ENCODE measurements around the gene KRTAP17-1.
"Not testable (repeated sequence)": the region's sequence is repeated elsewhere in the genome, so short reads cannot be mapped to it uniquely, and the experiment has no call there.

Gene KRTAP17-1

DNA sequence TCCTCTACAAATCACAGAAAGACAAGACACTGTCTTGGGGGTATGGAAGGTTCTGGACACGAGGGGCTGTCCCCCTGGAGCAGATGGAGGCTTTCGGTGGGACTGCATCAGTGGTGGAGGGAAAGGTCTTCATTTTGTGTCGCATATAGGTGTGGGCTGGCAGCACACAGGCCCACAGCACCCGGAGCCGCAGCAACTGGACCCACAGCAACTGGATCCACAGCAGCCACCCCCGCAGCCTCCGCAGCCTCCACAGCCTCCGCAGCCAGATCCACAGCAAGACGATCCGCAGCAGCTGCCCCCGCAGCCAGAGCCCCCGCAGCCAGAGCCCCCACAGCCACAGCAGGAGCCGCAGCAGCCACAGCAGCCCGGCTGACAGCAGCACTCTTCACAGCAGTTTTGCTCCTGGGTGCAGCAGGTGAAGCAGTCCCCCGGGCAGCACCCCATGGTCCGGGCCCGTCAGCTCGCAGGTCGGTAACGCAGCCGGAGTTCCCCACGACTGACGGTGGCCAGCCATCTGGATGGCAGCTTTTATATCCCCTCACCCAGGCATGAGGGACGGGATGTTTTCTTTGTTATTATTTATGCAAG, at the start of gene KRTAP17-1:
Gene KRTAP17-1, minus strand, starts transcription at position 507 of the 591 bp plus-strand sequence. Its CDS starts 60 bp downstream, at position 447.
- DNase-seq = no peak

- no peak for DNase-seq
Measured at GRCh38 chr17:41363881-41364280, 48.4 kb upstream of the KRTAP17-1 start.

GRCh38 chr17:41360296-41360995, 44.9 kb upstream of the KRTAP17-1 start:
- no peak for DNase-seq

DNA sequence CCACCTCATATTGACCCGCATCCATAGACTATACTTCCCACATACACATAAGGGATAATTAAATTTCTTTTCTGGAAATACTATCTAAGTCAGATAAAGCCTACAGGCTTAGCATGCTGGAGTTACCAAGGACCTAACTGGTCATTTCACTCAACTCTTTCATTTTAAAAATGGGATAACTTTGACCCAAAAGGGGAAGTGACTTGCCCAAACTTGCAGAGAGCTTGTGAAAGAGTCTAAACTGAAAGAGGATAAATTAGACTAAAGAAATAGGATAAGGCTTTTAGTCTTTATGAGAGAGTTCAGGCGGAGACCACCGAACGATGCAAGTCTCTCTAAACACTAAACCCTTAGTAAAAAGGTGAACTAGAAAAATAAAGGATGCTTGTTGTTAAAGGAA, 39.0 kb upstream of the KRTAP17-1 start:
- DNase-seq = no peak

DNA sequence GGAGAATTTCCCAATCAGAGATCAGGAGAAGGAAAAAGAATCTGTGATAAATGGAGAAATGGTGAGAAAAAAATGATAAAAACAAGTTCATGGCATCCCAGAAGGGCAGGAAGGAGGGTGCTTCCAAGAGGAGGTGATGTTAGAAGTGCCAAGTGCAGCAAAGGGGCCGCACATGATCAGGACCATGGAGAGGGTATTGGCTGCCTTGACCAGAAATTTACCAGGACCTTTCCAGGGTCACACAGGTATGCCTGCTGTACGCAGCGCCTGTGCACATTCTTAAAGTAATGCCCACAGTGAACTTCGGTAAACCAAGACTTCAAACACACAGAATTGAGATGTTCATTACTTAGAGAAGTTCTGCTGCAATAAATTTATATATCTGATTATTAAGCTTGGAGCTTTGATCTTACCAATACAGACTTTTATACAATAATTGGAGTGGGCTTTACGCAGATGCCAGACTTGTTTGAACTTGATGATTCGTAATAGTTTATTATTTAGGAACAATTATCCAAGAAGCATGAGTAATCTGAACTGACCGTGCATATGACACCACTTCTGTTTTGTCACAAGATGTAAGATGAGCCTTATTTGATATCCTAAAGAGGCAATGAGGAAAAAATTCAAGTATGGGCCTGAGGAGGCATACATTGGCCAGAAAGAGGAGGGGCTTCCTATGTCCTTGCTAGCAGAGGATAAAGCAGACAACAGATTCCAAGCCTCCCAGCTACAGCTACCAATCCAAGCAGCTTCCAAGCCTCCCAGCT, 37.3 kb upstream of the KRTAP17-1 start:
- no peak for DNase-seq

- DNase-seq = no peak
Measured at GRCh38 chr17:41351177-41351576, 35.7 kb upstream of the KRTAP17-1 start.

DNA sequence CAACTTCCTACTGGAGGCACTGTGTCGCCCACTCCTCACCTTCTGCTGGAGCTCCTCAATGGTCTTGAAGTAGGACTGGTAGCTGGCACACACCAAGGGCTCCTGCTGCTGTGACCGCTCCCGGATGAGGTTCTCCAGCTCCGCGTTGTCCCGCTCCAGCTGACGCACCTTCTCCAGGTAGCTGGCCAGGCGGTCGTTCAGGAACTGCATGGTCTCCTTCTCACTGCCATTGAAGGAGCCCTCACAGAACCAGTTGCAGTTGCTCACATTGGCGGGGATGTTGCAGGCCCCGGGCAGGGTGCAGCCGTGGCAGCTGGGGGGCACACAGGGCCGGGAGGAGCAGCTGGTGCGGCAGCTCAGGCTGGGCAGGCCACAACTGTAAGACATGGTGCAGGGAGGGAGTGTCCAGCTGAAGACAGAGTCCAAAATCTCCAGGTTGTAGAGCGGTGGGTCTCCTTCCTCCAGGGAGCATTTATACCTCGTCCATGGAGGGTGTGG, 34.9 kb upstream of the KRTAP17-1 start, which contains the start of gene KRT33A:
Gene KRT33A, minus strand, starts transcription at position 448 of the 498 bp plus-strand sequence. Its CDS starts 61 bp downstream, at position 387.
- not testable (repeated sequence) for DNase-seq

DNA sequence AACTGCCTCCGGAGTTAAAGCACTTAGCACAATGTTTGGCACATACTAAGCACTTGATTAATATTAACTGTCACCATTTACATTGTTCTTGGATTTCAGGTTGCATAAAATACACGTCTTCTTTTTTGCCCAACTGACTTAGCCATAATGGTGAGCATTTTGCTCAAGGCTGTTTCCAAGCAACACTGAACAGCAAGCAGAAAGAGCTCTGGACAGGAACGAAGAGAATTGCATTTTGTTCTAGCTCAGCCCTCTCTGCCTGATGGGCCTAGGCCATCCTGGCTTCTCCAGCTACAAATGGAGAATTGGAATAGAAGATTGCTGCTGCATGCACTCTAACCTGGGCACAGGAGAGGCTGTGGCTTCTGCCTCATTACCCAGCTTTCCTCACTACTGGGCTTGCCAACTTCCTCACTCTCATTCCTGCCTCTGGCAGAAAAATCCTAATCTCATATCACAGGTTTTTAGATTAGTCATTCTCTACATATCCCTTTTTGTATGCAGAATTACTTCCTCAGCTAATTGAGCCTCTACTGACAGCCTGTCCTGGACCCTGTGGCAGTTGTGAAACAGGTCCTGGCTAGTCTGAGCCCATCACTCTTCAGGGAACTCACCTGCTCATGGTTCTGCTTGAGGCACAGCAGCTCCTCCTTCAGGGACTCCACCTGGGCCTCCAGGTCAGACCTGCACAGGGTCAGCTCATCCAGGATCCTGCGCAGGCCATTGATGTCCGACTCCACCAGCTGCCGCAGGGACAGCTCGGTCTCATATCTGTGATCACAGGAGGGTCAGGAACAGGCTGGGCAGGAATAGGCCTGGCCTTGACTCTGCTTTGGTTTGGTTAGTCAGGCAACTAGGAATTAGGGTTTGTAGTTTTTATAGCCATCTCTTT, 32.6 kb upstream of the KRTAP17-1 start:
- DNase-seq = no peak

DNA sequence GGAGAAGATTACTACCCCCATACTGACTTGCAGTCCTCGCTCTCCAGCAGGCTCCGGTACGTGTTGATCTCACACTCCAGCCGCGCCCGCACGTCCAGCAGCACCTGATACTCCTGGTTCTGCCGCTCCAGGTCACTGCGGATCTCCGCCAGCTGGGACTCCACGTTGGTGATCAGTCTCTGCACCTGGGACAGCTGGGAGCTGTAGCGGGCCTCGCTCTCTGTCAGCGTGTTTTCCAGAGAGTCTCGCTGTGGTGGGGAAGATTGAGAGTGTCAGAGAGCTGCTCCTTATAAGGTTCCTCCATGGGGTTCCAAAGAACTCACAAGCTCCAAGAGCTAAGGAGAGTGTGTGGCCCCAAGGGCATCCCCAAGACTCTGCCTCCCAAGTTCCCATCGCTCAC, 30.9 kb upstream of the KRTAP17-1 start:
- not testable (repeated sequence) for DNase-seq

DNA sequence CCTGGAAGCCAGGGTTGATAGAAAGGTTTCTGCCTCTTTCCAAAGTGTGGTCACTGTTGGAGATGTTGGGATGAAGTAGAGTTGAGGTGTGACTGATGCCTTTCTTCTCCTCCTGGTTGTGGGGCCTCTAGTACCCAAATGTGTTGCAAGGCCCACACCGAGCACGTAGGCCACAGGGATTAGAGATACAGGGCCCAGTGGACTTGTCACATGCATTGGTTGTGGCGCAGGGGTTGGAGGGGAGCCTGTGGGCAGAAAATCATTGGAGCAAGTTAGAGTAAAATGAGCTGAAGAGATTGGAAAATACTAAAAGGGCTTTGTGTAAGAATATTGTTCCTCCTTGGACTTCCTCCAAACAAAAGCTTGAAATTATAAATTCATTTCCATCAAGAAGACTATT, 30.5 kb upstream of the KRTAP17-1 start:
- DNase-seq = no peak

GRCh38 chr17:41343029-41343428, 27.5 kb upstream of the KRTAP17-1 start:
- DNase-seq = no peak

DNA sequence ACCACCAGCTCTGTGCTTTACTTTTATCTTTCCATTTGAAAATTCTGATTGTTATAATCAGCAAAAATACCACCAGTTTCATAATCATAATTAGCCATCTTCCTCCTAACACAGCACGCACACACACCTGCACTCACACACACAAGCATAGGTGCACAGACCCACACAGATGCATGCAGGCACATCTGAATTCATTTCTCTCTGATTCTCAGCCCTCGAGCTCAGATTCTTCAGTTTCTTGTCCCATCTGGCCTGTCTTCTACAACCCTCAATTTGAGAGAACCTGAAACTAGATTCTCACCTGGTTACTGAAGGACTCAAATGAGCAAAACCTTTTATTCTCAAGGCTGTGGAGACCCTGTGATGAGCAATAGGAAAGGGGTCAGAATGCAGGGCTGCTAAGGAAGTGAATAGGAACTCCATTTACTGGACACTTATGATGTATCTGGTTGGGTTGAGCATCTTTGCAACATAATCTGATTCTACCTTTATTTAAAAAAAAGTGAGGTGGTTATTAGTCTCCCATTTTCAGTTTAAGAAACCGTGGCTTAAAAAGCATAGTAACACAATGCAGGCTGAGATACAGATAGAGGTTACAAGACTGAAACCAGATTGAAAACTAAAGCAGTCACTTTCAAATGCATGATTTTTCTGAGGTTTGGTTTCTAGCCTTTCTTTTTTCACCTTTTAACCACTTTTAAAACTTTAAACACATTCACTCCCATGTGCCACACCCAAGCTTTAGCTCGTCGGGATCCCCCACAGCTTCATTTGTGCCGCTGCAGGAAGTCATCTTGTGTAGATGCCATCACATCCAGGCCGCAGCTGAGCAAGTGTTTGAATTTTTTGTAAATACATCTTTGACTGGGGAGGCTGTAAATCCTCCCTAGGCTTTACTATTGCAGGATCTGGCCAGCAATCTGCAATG, 25.7 kb upstream of the KRTAP17-1 start:
- no peak for DNase-seq

- no peak for DNase-seq
Measured at GRCh38 chr17:41340494-41340893, 25.0 kb upstream of the KRTAP17-1 start.

- DNase-seq = no peak
Measured at GRCh38 chr17:41339571-41340172, 24.2 kb upstream of the KRTAP17-1 start.

GRCh38 chr17:41338961-41339485, 23.5 kb upstream of the KRTAP17-1 start:
- DNase-seq = no peak

- DNase-seq = no peak
Measured at GRCh38 chr17:41335747-41336146, 20.2 kb upstream of the KRTAP17-1 start.

GRCh38 chr17:41334385-41335305, 19.1 kb upstream of the KRTAP17-1 start:
- no peak for DNase-seq

DNA sequence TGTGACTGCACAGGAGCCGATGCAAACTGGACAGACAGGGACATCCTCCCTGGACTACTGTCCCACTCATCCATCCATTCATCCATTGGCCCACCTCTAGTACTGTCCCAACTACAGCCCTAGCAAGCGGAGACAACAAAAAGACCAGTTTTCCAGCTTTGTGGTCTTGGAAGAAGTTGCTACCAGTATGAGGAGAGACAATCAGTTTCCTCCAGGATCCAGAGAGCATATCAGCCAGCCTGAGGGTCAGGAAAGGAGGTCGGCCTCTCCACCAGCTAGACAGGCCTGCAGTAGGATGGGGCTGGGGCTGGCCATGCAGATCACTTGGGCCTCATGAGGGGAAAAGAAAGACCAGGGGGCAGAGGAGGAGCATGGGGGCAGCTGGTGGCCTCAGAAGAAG, 18.3 kb upstream of the KRTAP17-1 start:
- no peak for DNase-seq

- no peak for DNase-seq
Measured at GRCh38 chr17:41333098-41333497, 17.6 kb upstream of the KRTAP17-1 start.

- no peak for DNase-seq
Measured at GRCh38 chr17:41332239-41332638, 16.7 kb upstream of the KRTAP17-1 start.
